HG03521 (cell line): ENCODE data around the gene NRXN3.

Experiments used
- ATAC-seq: cut with Tn5 transposase; IDR thresholded peaks from one replicate; pipeline ENCODE4 v1.9.1; 2021; ENCODE audit warnings: mild to moderate bottlenecking, moderate library complexity; ENCODE audit not compliant: unreplicated experiment

Gene NRXN3

DNA sequence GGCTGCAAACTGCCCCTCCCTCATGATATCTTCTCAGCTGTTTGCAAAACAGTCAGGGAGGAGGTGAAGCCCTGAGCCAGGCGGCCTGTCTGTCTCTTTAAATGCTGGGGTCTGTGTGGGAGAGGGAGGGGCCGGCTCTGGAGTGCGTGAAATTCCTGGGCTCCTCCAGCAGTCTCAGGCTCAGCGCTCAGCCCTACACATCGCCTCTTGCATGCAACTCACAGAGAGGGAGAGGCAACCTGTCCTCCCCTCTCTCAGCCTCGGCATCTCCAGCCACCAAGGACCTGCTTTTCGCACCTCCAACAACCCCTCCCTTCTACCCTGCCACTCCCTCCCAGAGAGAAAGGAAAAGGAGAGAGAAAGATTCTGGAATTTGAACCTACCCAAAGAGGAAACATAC, at the start of gene NRXN3:
TSS of gene NRXN3 (plus strand) at position 171 of the 400 bp plus-strand sequence. CDS start 72,721 bp downstream, outside the sequence.
- no peak for ATAC-seq

DNA sequence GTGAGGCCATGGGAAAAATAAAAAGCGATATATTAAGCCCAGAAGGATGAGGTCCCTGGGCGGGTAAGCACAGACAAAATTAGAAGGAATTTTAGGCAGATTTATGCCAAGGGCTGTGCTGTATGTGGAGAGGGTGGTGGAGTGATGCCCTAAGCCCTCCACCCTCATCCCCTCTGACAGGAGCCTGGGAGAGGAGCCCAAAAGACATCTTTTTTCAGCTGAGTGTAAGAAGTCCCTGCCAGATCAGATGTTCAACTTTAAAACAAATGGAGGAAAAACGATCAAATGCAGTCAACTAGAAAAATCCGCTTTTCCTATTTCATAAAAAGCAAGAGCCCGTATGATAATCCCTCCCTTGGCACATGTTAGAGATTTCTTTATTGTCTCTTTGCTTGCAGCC, 47.7 kb upstream of the NRXN3 start:
- ATAC-seq = no peak

DNA sequence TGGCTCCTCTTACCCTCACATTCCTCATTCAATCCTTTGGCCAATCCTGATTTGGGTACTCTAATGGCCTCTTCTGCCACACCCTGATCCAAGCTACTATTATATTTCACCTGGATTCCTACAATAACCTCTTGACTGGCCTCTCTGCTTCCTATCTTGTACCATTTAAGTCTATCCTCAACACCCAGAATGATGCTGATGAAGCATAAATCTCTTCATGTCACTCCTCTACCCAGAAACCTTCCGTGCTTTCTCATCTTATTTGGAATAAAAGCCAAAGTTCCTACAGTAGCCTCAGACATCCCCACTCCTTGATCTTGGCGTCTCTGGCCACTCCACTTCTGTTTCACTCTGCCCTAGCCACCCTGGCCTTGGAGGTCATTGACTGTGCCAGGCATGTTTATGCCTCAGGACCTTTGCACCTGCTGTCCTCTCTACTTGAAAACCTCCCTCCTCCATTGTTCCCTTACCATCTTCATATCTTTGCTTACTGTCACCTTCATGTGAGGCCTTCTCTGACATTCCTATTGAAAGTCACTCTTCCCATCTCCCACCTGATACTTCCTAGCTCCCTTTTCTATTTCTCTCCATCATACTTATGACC, 46.4 kb upstream of the NRXN3 start:
- ATAC-seq = no peak

DNA sequence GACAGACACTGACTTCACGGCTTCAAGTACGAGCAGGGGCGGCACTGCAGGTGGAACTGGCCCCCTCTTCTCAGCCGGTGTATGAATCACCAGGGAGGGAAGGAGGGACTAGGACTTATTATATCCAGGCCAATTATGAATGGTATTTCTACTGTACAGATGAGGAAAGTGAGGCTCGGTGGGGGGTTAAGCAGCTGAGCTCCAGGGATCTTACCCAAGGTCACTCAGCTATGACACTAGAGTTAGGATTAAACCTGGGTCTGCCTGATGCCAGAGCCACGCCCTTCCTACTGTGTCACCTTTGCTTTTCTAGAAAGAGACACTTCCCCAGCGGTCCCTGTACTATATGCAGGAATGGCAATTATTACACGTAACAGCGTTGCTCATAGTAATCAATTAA, 42.2 kb upstream of the NRXN3 start:
- ATAC-seq = no peak

DNA sequence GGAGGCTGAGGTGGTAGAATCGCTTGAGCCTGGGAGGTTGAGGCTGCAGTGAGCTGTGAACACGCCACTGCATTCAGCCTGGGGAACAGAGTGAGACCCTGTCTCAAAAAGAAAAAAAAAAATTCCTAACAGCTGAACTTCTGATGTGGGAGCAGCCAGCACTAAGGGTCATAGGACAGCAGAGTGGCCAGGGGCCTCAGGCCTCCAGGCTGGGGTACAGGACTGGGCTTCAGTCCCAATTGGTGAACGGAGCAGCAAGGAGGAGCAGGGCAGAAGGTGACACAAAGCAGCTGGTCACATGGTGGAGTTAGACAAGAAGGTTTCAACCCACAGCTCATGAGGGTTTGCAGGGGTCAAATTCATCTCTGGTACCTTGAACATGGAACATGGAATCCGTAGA, 40.8 kb upstream of the NRXN3 start:
- no peak for ATAC-seq

DNA sequence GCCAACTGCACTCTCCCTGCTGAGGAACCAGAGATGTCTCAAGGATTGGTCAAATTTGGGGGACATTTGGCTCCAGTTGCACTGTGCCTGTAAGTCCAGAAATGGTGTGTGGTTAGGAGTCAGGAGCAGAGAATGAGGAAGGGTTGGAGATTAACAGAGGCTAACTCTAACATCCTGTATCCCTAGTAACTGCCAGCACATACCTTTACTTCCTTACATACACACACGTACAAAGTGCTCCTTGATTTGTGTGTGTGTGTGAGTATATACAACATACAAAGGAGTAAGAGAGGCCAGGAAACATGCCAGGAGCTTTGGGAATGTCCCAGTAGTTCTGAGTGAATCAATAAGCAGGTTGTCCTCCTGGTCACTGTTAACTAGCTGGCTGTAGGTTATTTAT, 39.8 kb upstream of the NRXN3 start:
- ATAC-seq = no peak

DNA sequence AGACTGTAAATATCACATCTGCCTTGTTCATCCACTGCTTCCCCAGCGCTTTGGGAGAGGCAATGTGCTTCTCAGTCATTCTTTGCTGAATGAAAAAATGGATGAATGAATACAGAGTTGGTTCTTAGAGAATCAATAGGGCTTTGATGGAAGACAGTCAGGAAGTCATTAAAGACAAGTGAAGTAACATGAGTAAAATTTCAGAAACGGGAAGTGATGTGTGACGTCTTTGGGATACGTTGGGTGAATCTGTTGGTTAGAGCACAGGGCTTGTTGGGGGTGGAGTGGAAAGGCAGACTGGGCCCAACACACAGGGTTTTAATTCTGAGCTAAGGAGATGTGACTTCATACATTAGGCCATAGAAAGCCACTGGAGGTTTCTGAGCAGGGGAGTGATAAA, 39.0 kb upstream of the NRXN3 start:
- ATAC-seq = no peak

DNA sequence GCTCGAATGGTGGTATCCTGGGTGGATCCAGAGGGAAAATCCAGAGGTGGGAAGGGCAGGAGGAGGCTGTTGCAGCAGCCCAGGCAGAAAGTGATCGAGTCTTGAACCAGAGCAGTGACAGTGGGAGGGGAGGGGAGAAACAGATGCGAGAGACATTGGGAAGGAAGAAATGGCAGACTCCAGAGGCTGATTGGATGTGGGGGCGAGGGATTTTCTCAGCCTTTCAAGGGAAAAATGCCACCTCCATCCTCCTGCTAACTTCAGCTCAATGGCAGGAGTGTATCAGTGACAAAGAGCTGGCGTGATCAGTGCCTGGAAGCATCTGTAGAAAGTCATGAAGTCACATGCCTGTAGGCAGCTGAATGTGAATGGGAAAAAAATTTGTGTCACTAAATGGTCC, 38.6 kb upstream of the NRXN3 start:
- no peak for ATAC-seq

DNA sequence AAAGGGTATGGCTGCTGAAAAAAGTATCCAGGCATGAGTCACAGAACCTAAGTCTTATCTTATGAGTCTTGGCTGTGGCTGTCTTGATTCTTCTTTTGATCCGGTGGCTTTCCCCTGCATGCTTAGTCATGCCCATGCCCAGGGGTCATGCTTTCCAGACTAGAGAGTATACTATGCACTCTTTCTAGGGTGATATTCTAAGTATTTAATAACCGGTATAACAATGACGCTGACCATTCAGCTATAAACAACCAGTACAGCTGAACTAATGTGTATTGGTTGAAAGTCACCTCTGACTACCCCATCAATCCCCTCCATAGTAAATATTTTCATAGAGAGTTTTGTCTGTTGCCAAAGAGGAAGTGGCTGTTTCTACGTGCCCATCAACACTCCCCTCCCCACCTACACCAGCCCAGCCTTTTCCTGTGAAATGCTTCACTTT, 34.7 kb upstream of the NRXN3 start:
- ATAC-seq = no peak

DNA sequence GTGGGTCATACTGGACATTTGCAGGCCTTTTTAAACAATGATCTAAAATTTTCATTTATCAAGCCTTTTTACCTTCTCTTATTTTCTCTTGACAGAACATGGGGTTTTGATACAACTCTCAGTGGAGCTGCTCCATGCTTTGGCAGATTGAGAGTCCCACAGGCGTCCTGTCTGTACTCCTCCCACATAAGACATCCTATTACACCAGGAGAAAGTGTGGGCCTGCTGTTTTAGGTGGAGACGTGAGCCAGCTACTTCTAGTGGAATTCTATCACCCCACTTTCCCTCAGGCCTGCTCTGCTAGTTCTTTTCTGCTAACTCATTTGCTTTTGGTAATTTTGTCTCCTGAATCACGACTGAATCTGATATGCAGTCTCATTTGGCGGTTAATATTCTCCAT, 33.5 kb upstream of the NRXN3 start:
- no peak for ATAC-seq

DNA sequence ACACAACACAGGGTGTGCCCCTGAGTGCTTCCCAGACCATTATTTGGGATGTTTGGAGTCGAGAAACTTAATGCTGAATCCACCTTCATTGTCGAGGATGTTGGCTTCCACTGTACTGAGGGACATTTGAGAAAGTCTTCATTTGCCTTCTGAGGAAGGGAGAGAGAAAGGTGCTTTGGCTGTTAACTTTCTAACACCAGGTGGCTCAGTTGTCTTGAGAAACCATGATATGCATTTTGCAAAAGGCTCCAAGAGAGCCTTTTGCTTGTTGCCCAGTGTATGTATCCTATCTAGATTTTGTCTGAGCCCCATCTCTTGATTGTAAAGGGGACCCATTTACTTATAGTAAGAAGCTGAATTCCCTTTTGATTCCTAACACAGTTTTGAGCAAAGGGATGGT, 28.6 kb upstream of the NRXN3 start:
- ATAC-seq = no peak

DNA sequence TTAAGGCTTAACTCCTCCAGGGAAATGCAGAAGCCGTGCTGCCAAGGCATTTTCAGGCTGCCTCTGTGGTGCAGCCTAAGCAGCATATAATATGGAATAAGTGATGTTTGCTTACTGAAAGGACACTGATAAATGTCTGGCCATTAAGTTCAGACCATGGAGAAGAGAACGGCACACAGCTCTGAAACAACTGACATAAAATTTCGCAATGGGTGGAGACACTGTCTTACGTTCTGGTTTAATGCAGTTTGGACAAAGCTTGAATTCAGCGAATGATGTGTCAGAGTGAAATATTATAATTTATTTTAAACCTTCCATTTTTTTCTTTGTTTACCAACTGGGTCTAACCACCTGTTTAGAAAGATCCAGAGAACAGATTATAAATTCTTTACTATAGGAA, 27.2 kb upstream of the NRXN3 start:
- no peak for ATAC-seq

DNA sequence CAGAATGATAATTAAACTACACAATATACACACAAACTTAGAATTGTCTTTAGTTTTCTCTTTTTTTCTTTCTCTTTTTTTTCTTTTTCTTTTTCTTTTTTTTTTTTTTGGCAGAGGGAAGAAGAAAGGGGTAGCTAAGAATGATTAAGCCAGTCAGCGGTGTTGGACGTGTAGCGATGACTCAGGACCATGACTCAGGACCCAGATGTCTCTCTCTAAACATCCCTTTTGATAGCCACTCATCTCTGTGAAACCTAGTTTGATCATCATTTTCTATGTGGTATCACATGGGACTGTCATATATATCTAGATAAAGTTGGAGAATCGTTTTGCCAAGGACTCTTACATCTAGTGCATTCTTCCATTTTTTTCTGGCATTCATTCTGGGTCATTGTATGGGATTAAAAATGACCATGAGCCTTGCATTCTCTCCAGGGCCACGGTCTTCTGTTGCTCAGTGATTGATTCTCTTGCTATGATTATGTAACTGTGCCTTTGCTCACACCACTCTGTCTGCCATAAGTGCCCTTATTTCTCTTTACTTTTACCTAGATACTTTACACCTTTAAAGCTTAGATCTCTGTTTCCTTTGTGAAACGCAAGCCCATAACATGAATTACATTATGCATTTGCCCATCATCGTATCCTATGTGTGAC, 26.6 kb upstream of the NRXN3 start:
- ATAC-seq = no peak

DNA sequence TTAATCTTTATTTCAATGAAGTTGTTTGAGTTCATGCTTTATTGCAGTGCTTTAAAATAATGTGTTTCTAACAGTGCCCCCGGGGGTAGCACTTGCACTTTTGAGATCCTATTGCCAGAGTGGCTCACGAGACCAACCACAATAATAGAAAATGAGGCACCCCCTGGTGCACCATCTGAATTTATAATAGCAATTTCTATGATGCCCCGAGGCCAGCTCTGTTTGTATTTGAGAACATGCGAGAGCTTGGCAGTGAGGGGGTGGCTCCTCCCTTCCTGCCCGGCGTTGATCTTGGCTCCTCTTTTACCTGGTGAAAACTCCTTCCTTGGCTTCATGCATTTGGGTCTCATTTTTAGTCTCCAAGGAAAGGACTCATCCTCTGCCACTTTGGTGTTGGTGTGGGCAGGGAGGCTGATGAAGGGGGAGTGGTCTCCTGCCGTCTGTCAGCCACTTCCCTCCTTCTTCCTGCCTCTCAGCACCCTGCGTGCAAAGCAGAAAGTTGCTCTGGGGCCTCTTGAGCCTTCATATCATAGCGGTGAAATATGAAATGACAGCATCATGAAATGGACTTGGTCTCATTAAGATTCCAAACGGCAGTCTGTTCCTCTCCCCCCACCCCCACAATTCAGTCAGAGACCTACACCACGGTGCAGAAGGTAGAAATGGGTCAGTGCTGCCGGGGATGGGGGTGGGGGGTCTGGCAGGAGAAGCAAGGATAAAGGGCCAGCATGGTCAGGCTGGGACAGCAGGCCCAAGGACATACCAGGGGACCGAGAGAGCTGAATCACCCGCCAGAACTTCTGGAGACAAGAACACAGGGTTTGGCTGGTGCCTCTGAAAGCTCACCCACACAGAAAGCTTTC, 17.7 kb upstream of the NRXN3 start:
- ATAC-seq = no peak

DNA sequence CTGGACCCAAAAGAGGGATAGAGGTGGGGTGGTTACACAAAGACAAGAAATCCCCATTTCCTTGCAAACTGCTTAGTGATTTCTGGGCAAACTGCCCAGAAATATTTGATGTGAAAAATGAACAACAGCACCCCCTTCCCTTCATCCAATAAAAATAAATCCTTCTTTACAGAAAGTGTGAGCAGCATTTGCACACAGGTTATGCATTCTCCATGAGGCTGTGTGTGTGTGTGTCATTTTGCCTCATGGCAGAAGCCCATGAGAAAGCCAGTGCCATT, 17.2 kb upstream of the NRXN3 start:
- no peak for ATAC-seq

DNA sequence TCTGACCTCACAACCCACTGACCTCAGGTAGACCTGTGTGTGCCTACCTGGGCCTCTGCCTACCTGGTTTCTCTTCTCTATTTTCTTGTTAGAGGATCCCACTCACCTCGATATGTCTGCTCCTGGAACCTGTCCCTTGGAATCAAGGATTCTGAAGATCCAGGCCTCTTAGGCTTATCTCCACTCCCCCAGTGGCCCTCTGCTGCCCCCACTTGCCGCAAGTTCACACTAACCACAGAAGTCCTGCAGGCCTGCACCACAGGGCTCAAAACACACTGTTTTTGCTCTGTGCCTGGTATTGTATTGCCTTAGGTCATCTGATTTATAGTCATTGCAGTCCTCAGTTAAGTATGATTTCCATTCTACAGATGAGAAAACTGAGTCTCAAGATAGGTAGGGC, 15.3 kb upstream of the NRXN3 start:
- ATAC-seq = no peak

DNA sequence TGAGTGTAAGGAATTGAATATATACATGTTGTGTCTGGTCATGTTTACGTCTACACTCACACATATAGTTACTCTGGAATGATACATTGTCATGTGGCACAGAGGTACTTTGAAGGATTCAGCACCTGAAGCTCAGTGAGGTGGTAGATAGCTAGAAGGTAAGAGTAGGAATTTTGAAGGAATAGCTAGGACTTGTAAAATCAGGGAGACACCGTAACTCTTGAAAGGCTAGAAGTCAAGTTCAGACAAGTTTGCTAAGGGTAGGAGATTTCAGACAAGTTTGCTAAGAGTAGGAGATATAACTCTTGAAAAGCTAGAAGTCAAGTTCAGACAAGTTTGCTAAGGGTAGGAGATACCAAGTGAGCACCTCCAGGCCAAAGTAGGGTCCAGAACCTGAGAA, 14.0 kb upstream of the NRXN3 start:
- no peak for ATAC-seq

DNA sequence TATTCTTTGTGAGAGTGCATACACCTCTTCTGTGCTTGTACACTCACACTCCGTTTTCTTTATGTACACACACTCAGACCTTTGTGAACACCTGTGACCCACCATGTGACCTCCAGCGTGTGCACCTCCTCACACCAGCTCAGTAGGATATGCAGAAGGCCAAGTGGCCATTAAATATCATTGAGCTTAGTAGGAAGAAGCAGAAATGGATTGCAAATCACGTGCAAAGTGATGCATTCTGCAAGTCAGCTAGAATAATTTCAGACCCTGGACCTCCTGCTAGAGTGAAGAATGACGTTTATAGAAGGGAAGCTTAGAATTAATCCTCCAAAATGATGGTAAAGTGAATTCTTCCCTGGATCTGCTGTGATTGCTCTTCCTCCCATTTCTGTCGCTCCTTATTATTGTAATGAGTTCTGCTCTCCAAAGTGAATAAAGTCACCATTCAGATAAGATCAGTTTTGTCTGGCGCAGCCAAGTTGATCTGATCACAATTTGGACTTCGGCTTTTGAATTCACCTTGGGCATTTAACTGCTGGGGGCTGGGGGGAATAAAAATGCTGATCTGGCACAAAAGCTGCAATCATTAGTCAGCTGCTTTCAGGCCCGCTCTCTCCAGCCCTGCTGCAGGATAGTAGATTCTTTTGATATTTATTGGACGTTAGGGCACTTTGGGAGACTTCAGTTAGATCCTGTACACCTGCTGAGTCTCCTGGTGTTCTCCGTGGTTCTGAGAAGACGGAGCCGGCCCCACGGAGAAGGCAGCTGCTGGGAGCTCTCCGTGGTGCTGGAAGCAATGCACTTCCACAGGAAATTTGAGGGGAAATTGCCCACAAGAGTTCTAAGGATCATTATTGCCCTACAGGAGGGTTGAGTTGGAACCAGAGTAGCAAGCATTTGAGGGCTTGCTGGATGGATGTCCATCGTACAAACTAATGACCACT, 12.4 kb upstream of the NRXN3 start:
- no peak for ATAC-seq

DNA sequence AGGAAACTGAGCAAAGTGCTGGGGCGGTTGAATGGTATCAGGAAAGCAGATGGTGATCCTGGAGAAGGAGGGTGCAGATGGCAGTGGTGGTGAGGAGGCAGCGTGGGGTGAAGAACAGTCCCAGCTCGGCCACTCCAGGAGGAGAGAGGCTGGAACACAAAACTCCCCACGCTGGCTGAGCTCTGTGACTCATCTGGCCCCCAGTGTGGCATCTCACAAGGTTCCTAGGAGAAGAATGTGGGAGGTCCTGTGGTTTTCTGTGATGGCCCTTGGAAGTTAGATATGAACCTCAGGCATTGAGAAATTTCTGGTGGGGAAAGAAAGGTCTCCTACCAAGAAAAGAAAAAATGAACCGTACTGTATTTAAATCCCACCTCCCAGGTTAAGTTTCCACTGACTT, 8.0 kb upstream of the NRXN3 start:
- ATAC-seq = no peak

DNA sequence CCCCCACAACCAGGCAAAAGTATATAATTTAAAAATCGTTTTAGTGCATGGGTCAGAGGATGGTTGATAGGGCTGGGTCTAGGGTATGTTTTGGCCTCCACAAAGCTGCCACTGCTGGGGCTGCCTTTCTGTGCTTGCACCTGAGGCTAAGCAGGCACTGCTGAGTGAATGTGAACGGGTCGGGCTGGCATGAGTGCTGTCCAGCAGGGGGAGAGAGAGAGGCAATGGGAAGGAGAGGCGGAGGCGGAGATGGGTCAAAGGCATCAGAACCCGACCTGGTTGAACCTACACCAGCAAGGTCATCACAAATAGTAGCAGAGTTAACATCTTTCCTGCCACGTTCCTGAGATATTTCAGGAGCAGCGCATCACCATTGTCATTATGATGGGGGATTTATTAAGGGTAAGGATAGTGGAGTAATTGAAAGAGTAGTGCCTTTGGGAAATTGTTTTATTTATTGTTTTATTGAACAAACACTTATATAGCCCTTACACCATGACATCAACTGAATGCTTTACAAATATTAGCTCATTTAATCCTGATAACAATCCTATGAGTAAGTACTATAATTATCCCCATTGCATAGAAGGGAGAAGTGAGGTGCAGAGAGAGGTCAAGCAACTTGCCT, 5.8 kb upstream of the NRXN3 start:
- ATAC-seq = no peak

DNA sequence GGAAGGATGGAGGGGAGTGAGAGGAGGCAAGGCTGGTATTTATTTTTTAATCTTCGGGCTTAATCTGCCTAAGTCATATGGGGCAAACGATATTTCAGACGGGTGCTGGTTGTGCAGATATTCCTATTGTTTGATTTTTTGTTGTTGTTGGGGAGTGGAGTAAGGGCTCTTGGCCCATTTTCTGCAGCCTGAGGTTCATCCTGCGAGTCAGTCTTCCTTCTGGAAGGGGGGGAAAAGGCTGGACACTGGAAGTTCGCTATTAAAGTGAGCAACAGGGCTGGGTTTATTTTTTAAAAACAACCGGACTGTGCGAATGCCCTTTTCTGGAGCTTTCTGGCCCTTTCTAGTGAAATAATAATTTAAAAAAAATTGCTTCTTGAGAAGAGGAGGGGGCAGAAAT, 2.3 kb downstream of the NRXN3 start:
- ATAC-seq = no peak
